ENCODE data around the gene LRP8. TPM values are rescaled to one million over a fixed set of nuclear protein-coding genes. Genes with fewer than 3 reads are reported as not detected.

LRP8 gene
- polyA plus RNA-seq, 1 of the 3 experiments (the other 2 are of a cell fraction): 19.9 TPM

GRCh38 chr1:53369034-53369750 is 41.3 kb upstream of the LRP8 start:
- no peak for DNase-seq
- no peak for TF ChIP-seq GABPA (IDR thresholded peaks at IDR 0.05; ENCODE audit: low read depth)
- no peak for TF ChIP-seq SIN3A (IDR thresholded peaks at IDR 0.05; ENCODE audit: borderline replicate concordance, low read depth, low read length)
- no peak for TF ChIP-seq PBX3 (IDR thresholded peaks at IDR 0.05)
- TF ChIP-seq, protein P1, sequence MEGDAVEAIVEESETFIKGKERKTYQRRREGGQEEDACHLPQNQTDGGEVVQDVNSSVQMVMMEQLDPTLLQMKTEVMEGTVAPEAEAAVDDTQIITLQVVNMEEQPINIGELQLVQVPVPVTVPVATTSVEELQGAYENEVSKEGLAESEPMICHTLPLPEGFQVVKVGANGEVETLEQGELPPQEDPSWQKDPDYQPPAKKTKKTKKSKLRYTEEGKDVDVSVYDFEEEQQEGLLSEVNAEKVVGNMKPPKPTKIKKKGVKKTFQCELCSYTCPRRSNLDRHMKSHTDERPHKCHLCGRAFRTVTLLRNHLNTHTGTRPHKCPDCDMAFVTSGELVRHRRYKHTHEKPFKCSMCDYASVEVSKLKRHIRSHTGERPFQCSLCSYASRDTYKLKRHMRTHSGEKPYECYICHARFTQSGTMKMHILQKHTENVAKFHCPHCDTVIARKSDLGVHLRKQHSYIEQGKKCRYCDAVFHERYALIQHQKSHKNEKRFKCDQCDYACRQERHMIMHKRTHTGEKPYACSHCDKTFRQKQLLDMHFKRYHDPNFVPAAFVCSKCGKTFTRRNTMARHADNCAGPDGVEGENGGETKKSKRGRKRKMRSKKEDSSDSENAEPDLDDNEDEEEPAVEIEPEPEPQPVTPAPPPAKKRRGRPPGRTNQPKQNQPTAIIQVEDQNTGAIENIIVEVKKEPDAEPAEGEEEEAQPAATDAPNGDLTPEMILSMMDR (IDR thresholded peaks at IDR 0.05): no peak
- TF ChIP-seq GATA2 (CRISPR knock-in tag; IDR thresholded peaks at IDR 0.05): no peak
- TF ChIP-seq RFX5 (IDR thresholded peaks at IDR 0.05; ENCODE audit: low read length): no peak
- TF ChIP-seq POLR2AphosphoS5 (IDR thresholded peaks at IDR 0.05; ENCODE audit: low read depth, low read length): no peak
- TF ChIP-seq, protein P2, sequence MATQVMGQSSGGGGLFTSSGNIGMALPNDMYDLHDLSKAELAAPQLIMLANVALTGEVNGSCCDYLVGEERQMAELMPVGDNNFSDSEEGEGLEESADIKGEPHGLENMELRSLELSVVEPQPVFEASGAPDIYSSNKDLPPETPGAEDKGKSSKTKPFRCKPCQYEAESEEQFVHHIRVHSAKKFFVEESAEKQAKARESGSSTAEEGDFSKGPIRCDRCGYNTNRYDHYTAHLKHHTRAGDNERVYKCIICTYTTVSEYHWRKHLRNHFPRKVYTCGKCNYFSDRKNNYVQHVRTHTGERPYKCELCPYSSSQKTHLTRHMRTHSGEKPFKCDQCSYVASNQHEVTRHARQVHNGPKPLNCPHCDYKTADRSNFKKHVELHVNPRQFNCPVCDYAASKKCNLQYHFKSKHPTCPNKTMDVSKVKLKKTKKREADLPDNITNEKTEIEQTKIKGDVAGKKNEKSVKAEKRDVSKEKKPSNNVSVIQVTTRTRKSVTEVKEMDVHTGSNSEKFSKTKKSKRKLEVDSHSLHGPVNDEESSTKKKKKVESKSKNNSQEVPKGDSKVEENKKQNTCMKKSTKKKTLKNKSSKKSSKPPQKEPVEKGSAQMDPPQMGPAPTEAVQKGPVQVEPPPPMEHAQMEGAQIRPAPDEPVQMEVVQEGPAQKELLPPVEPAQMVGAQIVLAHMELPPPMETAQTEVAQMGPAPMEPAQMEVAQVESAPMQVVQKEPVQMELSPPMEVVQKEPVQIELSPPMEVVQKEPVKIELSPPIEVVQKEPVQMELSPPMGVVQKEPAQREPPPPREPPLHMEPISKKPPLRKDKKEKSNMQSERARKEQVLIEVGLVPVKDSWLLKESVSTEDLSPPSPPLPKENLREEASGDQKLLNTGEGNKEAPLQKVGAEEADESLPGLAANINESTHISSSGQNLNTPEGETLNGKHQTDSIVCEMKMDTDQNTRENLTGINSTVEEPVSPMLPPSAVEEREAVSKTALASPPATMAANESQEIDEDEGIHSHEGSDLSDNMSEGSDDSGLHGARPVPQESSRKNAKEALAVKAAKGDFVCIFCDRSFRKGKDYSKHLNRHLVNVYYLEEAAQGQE (IDR thresholded peaks at IDR 0.05; ENCODE audit: low read depth, low read length): no peak
- TF ChIP-seq USF2 (IDR thresholded peaks at IDR 0.05; ENCODE audit: borderline replicate concordance, low read depth, low read length): no peak
- TF ChIP-seq MEF2A (IDR thresholded peaks at IDR 0.05; ENCODE audit: borderline replicate concordance, low read depth): no peak
- no peak for TF ChIP-seq EZH2phosphoT487 (IDR thresholded peaks at IDR 0.05; ENCODE audit: borderline replicate concordance, low read depth)
- TF ChIP-seq ELF1 (IDR thresholded peaks at IDR 0.05): no peak
- TF ChIP-seq, protein P3, sequence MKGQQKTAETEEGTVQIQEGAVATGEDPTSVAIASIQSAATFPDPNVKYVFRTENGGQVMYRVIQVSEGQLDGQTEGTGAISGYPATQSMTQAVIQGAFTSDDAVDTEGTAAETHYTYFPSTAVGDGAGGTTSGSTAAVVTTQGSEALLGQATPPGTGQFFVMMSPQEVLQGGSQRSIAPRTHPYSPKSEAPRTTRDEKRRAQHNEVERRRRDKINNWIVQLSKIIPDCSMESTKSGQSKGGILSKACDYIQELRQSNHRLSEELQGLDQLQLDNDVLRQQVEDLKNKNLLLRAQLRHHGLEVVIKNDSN (IDR thresholded peaks at IDR 0.05; ENCODE audit: borderline replicate concordance, low read depth): no peak
- TF ChIP-seq JUND (IDR thresholded peaks at IDR 0.05): no peak
- TF ChIP-seq NRF1 (IDR thresholded peaks at IDR 0.05; ENCODE audit: low read depth, low read length): no peak
- no peak for TF ChIP-seq CHD2 (IDR thresholded peaks at IDR 0.05; ENCODE audit: low read length, partially characterized antibody)
- TF ChIP-seq FOXM1 (IDR thresholded peaks at IDR 0.05; ENCODE audit: low read depth): no peak
- no peak for TF ChIP-seq MXI1 (IDR thresholded peaks at IDR 0.05; ENCODE audit: low read depth, low read length)
- no peak for TF ChIP-seq RAD21 (IDR thresholded peaks at IDR 0.05; ENCODE audit: low read length)
- no peak for TF ChIP-seq SMC3 (IDR thresholded peaks at IDR 0.05; ENCODE audit: low read depth, low read length)
- Histone ChIP-seq H4K20me1 (ENCODE audit: insufficient read depth) (no peaks in the 10 kb centered on the region), H3K9me3 (no peaks in the 10 kb centered on the region), H3K4me1 (ENCODE audit: control insufficient read depth in 1 of 2, insufficient read depth in 2 of 2, low read depth in 1 of 2, low read length in 1 of 2) (peaks cover 0 to 37% of the 10 kb centered on the region in 2 experiments; a peak in 1 of 4 replicates), H2AFZ (ENCODE audit: low read depth) (no peak overlapping the region), H3K36me3 (replicated peaks in 1 of 2; ENCODE audit: control insufficient read depth in 1 of 2, insufficient read depth in 2 of 2, low read length in 1 of 2) (no peaks in the 10 kb centered on the region), H3K9me2 (no peaks in the 10 kb centered on the region), H3K4me3 (ENCODE audit: low read depth in 2 of 2, low read length in 1 of 2) (no peak overlapping the region), H3F3A (replicated peaks; ENCODE audit: insufficient read depth) (no peaks in the 10 kb centered on the region), H3K79me2 (ENCODE audit: insufficient read depth) (no peaks in the 10 kb centered on the region), H3K27ac (ENCODE audit: low read depth in 2 of 2, low read length in 1 of 2) (peak overlapping the region in 1 of 2 experiments; percentile 48; a peak in 2 of 4 replicates), H3K4me2 (no peak overlapping the region), H3K9ac (no peak overlapping the region), H3K27me3 (ENCODE audit: insufficient read depth) (no peaks in the 10 kb centered on the region)
- CTCF ChIA-PET: interaction anchor here (1.1 to 3.4 kb wide), 3 partner anchors 10 to 91 kb away, joined by 4 to 11 read pairs (median 9); no protein-coding TSS in a partner anchor
- 84% methylated on average over 8 of the region's 11 CpGs for whole genome bisulfite sequencing (ENCODE audit: low lambda C conversion rate)
- POLR2A ChIA-PET: interaction anchor here (1.1 to 1.3 kb wide), 3 partner anchors 20 to 53 kb away, joined by 3 to 4 read pairs (median 3); no protein-coding TSS in a partner anchor

All from SK-N-SH (cell line).